Mucosa of descending colon (tissue), 3 donors: ENCODE data around the gene EIF4E. TPM values are rescaled to one million over a fixed set of nuclear protein-coding genes. Genes with fewer than 3 reads are reported as not detected.
"Not testable (repeated sequence)": the region's sequence is repeated elsewhere in the genome, so short reads cannot be mapped to it uniquely, and the experiment has no call there.

Experiments used
- ATAC-seq: fragments of 200-7000 bp; cut with Tn5 transposase; one replicate; pipeline ENCODE4 v1.9.1; 2020; ENCODE audit warnings: mild to moderate bottlenecking, moderate library complexity
- DNase-seq, 3 donors: peaks; one replicate each; pipeline ENCODE4 v3.0.0-alpha.2; 2020
- H3K36me3 ChIP-seq: fragments of 200-600 bp; one replicate; pipeline ENCODE4 v1.8.0; 2021; ENCODE audit warnings: low read depth, mild to moderate bottlenecking
- H3K4me1 ChIP-seq: fragments of 200-600 bp; one replicate; pipeline ENCODE4 v1.8.0; 2021; ENCODE audit warnings: low read depth, mild to moderate bottlenecking
- H3K4me3 ChIP-seq: fragments of 200-600 bp; one replicate; pipeline ENCODE4 v1.8.0; 2021; ENCODE audit warnings: mild to moderate bottlenecking
- H3K9me3 ChIP-seq: fragments of 200-600 bp; one replicate; pipeline ENCODE4 v1.8.0; 2021; ENCODE audit warnings: mild to moderate bottlenecking
- intact Hi-C, 2 donors: fragments of 100-400 bp; cut with DNase I in 1 of 2; cut with micrococcal nuclease in 1 of 2; formaldehyde crosslinking; loops; one replicate each; pipeline versions ENCODE4 v1.11.0 to v1.11.1; 2022; cut with DNase I, micrococcal nuclease
- total RNA-seq, 3 donors: library from RNA; stranded (reverse); fragmentation: NEBNext Ultra II Directional in 2 of 3; extraction: Animal tissue kit (Norgen Biotek cat#: 25700) in 2 of 3; gene quantifications; one replicate each; pipeline versions ENCODE4 v1.2.1 to v1.2.4, GENCODE V29; 2021 to 2023
- TF ChIP-seq, protein P1 (sequence below): fragments of 200-600 bp; IDR thresholded peaks from one replicate; pipeline ENCODE4 v1.8.0; 2022; ENCODE audit warnings: antibody characterized with exemption, mild to moderate bottlenecking
- donor health status: DM: no; HTN: no; CAD: no; lungs with moderate emphysema.
- donor health status: DM: no; HTN: no; CAD: no.
- donor health status: DM: no; HTN: yes; CAD: no.

Gene EIF4E
- total RNA-seq, 3 donors from 2014 or later: 66.7 to 87.6 (median 81.0) TPM

DNA sequence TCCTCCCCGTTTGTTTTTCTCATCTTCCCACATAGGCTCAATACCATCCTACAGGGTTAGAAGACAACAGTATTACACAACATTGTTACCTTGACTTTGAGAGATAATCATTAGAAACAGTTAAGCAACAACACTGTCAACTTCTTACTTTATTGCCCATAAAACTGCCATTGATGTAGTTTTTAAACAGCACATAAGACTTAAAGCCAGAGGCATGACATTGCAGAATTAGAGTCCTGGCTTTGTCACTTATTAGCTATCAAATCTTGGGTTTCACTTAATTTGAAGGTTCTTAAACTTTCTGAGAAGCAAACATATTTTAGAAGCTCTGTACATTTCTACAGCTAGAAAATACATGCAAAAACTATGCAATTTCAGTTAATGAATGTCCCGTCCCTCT lies 41.8 kb downstream of the EIF4E start:
- ATAC-seq: no peak
- H3K4me1 ChIP-seq: no peaks in the 10 kb centered on the region
- no peak overlapping the region for H3K4me3 ChIP-seq
- TF ChIP-seq, protein P1, sequence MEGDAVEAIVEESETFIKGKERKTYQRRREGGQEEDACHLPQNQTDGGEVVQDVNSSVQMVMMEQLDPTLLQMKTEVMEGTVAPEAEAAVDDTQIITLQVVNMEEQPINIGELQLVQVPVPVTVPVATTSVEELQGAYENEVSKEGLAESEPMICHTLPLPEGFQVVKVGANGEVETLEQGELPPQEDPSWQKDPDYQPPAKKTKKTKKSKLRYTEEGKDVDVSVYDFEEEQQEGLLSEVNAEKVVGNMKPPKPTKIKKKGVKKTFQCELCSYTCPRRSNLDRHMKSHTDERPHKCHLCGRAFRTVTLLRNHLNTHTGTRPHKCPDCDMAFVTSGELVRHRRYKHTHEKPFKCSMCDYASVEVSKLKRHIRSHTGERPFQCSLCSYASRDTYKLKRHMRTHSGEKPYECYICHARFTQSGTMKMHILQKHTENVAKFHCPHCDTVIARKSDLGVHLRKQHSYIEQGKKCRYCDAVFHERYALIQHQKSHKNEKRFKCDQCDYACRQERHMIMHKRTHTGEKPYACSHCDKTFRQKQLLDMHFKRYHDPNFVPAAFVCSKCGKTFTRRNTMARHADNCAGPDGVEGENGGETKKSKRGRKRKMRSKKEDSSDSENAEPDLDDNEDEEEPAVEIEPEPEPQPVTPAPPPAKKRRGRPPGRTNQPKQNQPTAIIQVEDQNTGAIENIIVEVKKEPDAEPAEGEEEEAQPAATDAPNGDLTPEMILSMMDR: no peak
- no peaks in the 10 kb centered on the region for H3K9me3 ChIP-seq
- no peaks in the 10 kb centered on the region for H3K36me3 ChIP-seq
- no peak for DNase-seq
- intact Hi-C loops: no loop called here

DNA sequence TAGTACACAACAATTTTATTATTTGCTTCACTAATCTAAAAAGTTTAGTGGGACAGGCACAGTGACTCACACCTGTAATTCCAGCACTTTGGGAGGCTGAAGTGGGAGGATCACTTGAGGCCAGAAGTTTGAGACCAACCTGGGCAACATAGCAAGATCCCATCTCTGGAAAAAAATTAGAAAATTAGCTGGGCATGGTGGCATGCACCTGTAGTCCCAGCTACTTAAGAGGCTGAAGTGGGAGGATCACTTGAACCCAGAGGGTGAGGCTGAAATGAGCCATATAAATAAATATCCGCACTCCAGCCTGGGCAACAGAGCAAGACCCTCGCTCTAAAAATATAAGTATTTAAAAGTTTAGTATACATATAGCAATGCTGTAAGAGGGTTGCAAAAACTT lies 42.6 kb downstream of the EIF4E start:
- intact Hi-C loops, H3K36me3 ChIP-seq, DNase-seq: not testable (repeated sequence)

DNA sequence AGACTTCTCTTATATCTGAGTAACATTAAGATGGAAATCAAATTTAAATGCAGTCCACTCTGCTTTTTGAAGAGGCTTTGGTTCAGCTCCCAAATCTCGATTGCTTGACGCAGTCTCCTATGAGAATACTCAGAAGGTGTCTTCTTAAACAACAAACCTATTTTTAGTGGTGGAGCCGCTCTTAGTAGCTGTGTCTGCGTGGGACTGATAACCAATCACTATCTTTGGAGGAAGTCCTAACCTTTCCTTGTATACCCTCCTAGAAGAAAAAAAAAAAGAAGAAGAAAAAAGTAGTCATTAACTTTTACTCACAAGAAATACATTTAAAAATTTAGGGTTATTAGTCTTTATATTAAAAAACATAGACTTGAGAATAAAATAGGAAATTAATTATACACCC lies 48.0 kb downstream of the EIF4E start:
- H3K4me1 ChIP-seq, H3K9me3 ChIP-seq, H3K36me3 ChIP-seq, ATAC-seq, intact Hi-C loops, DNase-seq, H3K4me3 ChIP-seq: not testable (repeated sequence)

More for the DNA sequence above, 42.6 kb downstream of the EIF4E start:
- ATAC-seq, H3K4me1 ChIP-seq, H3K4me3 ChIP-seq, H3K9me3 ChIP-seq: not testable (repeated sequence)

DNA sequence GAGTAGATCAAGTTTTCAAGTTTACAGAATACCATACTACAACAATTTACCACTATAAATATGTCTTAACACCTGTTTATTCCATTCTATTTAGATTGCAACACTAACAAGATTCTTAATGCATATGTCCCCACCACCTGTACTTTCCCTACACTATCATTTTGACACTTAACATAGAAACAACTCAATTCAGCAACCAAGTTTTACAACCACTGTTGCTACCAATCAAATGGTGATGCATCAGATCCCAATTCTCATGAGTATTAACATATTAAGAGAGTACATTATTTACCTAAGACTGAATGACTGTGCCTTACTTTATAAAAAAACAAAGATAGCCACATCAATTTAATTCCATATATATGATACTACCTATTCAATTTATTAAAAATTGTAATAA lies 49.4 kb downstream of the EIF4E start:
- intact Hi-C loops: no loop called here
- ATAC-seq (no peak), DNase-seq (no peak)
- TF ChIP-seq, protein P1: no peak
- Histone ChIP-seq H3K9me3 (no peaks in the 10 kb centered on the region), H3K4me1 (no peaks in the 10 kb centered on the region), H3K4me3 (no peak overlapping the region), H3K36me3 (no peaks in the 10 kb centered on the region)

DNA sequence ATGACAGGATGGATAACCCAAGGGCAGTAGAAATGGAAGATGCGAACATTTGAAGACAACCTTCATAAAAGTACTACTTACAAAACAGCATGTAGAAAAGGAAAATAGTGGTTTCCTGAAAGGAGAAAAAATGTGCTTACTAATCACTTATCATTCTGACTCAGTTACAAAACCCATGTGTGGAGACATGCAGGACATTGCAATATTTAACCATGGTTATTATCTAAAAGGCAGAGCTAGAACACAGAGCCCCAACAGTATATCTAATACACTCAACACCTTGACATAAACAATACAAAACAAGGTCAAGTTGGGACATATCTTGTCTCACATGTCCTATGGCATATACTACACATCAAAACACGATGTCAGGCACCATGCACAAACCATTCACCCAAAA lies 55.9 kb downstream of the EIF4E start:
- Histone ChIP-seq H3K4me3 (no peak overlapping the region), H3K36me3 (no peaks in the 10 kb centered on the region), H3K9me3 (no peaks in the 10 kb centered on the region), H3K4me1 (no peaks in the 10 kb centered on the region)
- intact Hi-C loops: no loop called here
- DNase-seq: no peak
- TF ChIP-seq, protein P1: no peak
- no peak for ATAC-seq

DNA sequence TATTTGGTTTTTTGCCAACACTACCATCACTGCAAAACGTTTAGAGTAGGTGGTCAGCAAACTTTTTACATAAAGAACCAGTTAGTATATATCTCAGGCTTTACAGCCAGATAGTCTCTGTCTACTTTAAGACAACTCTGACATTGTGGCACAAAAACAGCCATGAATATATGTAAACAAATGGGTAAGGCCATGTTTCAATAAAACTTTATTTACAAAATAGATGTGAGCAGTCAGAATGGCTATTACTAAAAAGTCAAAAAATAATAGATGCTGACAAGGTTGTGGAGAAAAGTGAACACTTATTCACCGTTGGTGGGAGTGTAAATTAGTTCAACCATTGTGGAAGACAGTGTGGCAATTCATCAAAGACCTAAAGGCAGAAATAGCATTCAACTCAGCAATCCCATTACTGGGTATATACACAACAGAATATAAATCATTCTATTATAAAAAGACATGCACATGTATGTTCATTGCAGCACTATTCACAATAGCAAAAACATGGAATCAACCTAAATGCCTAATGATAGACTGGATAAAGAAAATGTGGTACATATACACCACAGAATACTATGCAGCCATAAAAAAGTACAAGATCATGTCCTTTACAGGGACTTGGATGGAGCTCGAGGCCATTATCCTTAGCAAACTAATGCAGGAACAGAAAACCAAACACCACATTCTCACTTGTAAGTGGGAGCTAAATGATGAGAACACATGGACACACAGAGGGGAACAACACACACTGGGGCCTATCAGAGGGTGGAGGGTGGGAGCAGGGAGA lies 56.6 kb downstream of the EIF4E start:
- ATAC-seq, H3K4me1 ChIP-seq, H3K9me3 ChIP-seq, intact Hi-C loops, H3K36me3 ChIP-seq, H3K4me3 ChIP-seq, DNase-seq: not testable (repeated sequence)

DNA sequence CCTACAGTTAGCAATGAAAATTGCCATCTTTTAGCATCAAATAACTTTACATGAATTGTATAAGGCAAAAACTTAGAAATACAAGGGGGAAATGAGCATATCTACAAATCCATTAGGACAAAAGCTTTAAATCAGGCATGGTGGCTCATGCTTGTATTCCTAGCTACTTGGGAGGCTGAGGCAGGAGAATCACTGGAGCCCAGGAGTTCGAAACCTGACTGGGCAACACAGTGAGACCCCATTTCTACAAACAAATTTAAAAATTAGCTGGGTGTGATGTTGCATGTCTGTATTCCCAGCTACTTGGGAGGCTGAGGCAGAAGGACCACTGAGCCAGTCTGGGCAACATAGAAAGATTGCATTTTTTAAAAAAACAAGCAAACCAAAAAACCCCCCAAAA lies 61.3 kb downstream of the EIF4E start:
- DNase-seq (no peak), ATAC-seq (no peak)
- intact Hi-C loops: no loop called here

More for the DNA sequence above, 61.3 kb downstream of the EIF4E start:
- TF ChIP-seq, protein P1: no peak
- Histone ChIP-seq H3K36me3 (no peaks in the 10 kb centered on the region), H3K9me3 (no peaks in the 10 kb centered on the region), H3K4me3 (no peak overlapping the region), H3K4me1 (no peaks in the 10 kb centered on the region)
